T-helper 1 cell treated with Interleukin-12 subunit alpha and Interleukin-12 subunit beta and Interleukin-4 antibody, amounts not matched to agents 30 ng/mL and 1 ng/mL, for 36 hours (primary cell): ENCODE measurements around the gene CHKB. TPM values are rescaled to one million over a fixed set of nuclear protein-coding genes. Genes with fewer than 3 reads are reported as not detected.

Experiments
- intact Hi-C: fragments of 100-400 bp; cut with micrococcal nuclease; formaldehyde crosslinking; loops from one replicate; pipeline ENCODE4 v1.15.1; 2024
- total RNA-seq: library from RNA; stranded (reverse); gene quantifications from 2 replicates; pipeline ENCODE4 v1.2.3, GENCODE V29; 2022

Gene CHKB
- total RNA-seq, 1 donor from 2014 or later = 132 TPM

- intact Hi-C loops = no loop called here
Measured at GRCh38 chr22:50576806-50577696, 5.6 kb downstream of the CHKB start.

DNA sequence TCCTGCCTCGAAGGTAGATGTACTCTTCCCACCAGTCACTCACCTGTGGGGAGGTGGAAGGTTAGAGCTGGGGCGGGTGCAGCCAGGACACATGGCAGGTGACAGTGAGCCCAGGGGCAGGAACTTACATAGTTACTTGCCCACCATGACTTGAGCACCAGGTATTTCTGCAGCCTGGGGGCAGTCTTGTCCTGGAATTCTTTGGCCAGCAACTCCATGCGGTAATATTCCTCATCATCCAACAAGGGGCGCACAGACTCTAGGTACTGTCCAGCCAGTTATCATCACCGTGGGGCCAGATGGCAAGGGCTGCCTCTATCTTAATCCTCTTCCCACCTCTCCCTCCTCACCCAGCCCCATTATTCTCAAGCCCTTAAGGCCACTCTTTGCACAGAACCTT lies 6.6 kb downstream of the CHKB start:
- intact Hi-C loops = no loop called here

- intact Hi-C loops = no loop called here
Measured at GRCh38 chr22:50575426-50575941, 7.2 kb downstream of the CHKB start.

DNA sequence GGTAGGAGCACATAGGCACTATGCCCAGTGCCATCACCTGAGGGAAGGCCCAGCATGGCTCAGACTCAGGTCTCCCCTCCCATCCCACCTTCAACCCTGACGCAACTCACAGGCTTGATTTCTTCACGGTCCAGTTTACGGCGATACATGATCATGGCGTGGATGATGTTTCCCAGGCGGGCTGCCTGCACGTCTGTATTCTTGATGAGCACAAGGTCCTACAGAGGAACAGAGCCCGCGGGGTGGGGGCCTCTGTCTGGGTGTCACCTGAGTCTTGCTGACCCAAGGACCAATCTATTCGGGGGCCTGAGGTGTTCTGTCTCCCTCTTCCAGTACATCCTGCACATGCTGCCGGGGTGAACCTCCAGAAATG lies 8.3 kb downstream of the CHKB start:
- intact Hi-C loops = no loop called here

GRCh38 chr22:50573491-50574382 lies 8.9 kb downstream of the CHKB start:
- intact Hi-C loops = no loop called here

- intact Hi-C loops = no loop called here
Measured at GRCh38 chr22:50572965-50573364, 9.7 kb downstream of the CHKB start.

- intact Hi-C loops = no loop called here
Measured at GRCh38 chr22:50571264-50572175, 11.1 kb downstream of the CHKB start.

GRCh38 chr22:50570861-50571260 lies 11.8 kb downstream of the CHKB start:
- intact Hi-C loops = no loop called here

DNA sequence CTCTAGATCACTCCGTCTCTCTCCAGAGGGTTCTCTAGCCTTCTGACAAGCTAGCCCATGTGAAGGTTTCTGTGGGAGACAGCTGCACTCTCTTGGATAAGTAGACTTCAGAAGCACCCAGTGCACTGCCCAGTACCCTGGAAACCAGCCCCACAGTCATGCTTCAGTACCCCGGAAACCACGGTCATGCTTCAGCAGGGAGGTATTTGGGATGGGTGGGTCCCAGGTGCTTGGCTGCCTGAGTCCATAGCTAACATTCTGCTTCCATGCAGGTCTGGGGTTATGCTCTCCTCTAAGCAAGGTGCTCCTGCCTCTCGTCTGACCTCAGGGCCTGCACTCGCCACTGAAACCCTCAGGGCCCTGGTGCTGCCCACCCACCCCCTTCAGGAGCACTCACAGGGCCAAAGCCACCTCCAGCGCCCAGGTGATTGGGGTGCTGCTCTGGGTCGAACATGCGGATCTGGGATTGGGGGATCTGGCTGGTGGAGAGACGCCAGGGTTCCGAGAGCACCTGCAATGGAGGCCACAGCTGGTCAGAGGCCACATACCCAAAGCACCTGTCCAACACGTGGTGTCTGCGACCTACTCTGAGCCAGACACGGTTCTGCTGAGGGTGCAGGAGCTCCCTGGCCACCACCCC lies 12.6 kb downstream of the CHKB start:
- intact Hi-C loops = no loop called here

GRCh38 chr22:50569041-50569459 lies 13.6 kb downstream of the CHKB start:
- intact Hi-C loops = no loop called here

DNA sequence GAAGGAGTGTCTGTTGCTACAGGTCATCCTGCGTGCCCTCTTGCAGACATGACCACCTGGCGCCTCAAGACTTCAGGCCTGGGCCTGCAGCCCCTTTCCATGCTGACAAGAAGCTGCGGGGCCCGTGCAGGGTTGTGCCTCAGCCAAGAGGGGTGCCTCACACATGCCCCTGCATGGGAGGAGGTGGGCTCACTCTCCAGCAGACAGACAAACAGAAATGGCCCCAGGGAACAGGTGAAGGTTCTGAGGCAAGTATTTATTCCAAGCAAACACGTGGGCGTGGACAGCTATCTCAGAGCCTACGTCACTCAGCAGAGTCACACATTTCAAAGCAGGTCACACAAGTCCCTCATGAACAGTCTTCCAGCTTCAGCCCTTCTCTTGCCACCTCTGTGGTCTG lies 14.0 kb downstream of the CHKB start:
- intact Hi-C loops = no loop called here

DNA sequence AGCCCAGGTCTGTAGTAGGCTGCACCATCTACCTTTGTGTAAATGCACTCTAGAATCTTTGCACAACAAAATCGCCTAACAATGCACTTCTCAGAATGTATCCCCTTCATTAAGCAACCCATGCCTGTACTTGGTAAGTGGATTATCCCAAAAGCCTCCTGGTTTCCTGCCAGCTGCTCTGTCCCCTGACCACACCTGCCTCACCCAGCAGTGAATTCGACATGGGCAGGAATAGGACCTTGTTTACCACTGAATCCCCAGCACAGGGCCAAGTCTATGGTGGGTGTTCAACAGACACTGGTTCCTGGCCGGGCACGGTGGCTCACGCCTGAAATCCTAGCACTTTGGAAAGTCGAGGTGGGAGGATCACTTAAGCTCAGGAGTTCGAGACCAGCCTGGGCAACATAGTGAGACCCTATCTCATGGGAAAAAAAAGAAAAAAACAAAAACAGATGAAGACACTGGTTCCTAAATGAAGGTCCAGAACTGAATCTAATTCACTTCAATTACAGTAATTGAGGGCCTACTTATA lies 14.9 kb downstream of the CHKB start:
- intact Hi-C loops = no loop called here

- intact Hi-C loops = no loop called here
Measured at GRCh38 chr22:50564289-50564688, 18.4 kb downstream of the CHKB start.

DNA sequence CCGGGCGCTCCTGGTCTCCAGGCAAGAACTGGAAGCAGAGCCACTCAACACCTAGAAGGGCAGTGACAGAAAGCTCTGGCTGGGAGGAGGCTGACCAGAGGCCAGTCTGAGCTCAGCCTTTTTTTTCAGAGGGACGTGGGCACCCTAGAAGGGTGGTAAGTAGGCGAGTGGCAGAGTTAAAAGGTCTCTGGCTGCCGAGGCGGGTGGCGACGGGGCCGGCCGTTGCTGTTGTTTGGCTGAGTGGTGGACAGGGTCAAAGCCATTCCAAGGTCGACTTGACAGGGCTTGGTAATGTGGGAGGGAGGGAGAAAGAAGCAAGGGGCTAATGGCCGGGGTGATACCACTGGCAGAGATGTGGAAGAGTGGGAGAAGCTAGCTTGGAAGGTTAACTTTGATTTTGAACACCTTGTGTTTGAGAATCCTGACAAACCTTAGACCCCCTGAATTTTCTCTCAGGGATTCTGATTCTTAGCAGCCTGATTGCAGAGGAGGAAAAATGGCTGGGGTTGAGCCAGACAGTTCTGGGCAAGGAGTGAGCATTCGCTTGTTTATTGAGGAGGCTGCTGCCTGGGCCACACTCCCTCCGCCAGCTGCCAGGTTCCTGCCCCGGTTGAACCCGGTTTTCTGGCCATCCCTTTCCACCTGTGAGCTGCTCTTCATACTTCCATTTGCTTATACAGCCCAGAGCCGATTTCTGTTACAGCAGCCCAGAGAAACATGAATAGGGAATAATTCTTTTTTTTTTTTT lies 19.1 kb downstream of the CHKB start:
- intact Hi-C loops = loop anchor here (1.0 to 2.0 kb wide), 6 partner anchors 19 to 128 kb away; partner anchors contain the start of genes ARSA, CHKB and NCAPH2

- intact Hi-C loops = loop anchor here (1.0 to 2.0 kb wide), 11 partner anchors 18 to 317 kb away; partner anchors contain the start of genes ARSA, CHKB, NCAPH2 and TUBGCP6
Measured at GRCh38 chr22:50562523-50563412, 19.9 kb downstream of the CHKB start, which contains the start of gene SYCE3. Gene SYCE3 (minus strand): TSS chr22:50562919. CDS start chr22:50556405, 6,514 bp downstream.

GRCh38 chr22:50561401-50562358 lies 21.0 kb downstream of the CHKB start:
- intact Hi-C loops = loop anchor here (1.0 to 2.0 kb wide), 7 partner anchors 17 to 316 kb away; partner anchors contain the start of genes ARSA, TUBGCP6 and TYMP

- intact Hi-C loops = no loop called here
Measured at GRCh38 chr22:50560034-50560433, 22.6 kb downstream of the CHKB start.
